Ramos (cell line): ENCODE data around the gene WBP11.
"Not testable (repeated sequence)": the region's sequence is repeated elsewhere in the genome, so short reads cannot be mapped to it uniquely, and the experiment has no call there.

Experiments used
- in situ Hi-C: fragments of 300-500 bp; cut with MboI; formaldehyde crosslinking; loops from one replicate; pipeline ENCODE4 v1.14.3; 2022; ENCODE audit warnings: low sequenced_read_pairs; ENCODE audit not compliant: unreplicated experiment

WBP11 gene

DNA sequence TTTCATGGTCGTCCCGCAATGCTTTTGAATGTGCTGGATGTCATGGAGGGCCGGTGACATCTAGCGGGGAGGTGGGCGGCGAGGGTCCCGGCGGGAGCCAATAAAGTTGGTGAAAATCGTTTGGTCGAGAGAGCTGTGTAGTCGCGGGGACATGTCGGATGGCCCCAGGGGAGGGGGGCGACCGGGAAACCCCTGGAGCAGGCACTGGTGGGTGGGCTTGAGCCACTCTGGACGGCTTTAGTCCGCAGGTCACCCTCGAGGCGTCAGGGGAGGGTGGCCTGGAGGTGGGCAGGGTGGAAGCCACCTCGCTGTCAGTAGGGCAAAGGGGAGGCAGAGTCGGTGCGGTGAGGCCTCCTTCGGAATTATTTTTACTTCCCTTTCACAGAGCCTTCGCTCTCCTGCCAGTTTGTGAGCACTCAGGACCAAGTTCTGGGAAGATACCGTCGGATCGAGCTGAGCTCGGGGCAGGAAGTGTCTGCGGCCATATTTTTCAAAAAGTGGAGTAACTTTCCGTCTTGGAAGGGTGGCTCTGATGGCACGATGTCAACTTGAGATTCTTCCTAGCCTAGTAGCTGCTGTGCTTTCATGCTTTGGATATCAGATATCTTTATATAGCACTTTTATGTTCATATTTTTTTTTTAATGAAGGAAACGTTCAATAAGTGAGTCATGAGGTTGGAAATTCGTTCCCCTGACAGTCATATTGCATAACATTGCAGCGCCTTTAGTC lies 28.2 kb downstream of the WBP11 start:
- in situ Hi-C loops, result no loop called here

GRCh38 chr12:14774074-14774905 lies 29.0 kb downstream of the WBP11 start:
- in situ Hi-C loops, result no loop called here

DNA sequence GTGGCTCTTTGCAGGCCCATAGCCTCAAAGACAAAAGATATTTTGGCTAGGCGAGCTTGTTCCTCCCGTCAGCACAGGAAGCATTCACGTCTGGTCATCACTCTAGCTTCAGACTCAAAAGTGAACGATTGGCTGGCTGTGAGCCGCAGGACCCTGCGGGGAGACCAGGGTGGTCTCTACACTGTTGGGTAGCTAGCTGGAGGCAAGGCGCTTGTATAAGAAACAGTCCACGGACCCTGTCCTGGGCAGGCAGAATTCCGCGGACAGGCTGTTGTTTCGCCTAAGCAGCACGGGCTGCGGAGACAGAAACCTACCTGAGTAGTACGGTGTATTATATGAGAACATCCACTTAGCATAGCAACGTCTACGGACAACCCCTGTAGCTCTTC lies 29.6 kb downstream of the WBP11 start:
- in situ Hi-C loops, result no loop called here

GRCh38 chr12:14772946-14773345 lies 30.3 kb downstream of the WBP11 start:
- in situ Hi-C loops, result no loop called here

DNA sequence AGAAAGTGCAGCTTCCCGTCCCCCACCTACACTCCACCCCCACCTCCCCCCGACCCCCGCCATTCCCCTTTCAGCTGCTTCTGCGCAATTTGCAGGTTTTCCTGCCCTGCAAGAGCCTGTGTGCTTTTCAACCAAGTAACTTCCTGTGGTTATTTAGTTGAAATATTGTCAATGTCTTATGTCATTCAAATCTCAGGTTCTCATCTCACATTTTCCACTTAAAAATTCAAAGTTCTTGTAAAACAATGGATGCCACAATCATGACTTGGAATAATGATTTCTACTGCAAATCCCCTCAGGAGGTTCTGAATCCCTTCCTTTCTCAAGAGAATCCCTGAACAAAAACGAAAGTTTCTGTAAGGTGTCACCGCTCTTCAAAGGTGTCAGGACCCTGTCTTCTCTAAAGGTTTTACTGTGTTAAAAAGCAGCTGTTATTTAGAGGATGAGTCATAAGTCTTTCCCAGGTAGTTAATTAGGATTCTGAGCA lies 31.6 kb downstream of the WBP11 start:
- in situ Hi-C loops, result no loop called here

- in situ Hi-C loops, result no loop called here
Observed at GRCh38 chr12:14770496-14771461, 32.5 kb downstream of the WBP11 start.

DNA sequence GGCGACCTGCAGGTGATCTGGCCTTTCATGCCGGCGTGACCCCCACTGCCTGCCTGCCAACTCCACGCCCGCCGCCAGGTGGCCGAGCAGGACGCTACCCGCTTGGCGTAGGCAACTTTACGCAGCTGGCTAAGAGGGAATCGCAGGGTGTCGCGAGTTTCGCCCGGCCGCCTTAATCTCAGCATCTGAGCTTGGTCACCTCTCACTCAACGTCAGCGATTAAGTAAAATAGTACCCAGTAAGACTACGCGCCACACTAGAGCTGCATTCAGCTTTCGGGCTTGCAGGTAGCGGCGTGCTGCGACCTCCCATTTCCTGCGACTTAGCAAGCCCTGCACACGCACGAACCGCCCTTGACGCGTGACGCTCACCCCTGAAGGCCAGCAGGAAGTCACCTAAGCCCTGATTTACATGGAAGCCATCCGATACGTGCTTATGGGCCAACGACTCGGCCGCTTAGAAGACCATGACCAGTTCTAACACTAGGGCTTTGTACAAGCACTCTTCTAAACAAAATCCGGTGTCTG lies 33.2 kb downstream of the WBP11 start:
- in situ Hi-C loops, result no loop called here

- in situ Hi-C loops, result no loop called here
Observed at GRCh38 chr12:14769466-14769968, 33.8 kb downstream of the WBP11 start.

- in situ Hi-C loops, result no loop called here
Observed at GRCh38 chr12:14768823-14769405, 34.4 kb downstream of the WBP11 start.

DNA sequence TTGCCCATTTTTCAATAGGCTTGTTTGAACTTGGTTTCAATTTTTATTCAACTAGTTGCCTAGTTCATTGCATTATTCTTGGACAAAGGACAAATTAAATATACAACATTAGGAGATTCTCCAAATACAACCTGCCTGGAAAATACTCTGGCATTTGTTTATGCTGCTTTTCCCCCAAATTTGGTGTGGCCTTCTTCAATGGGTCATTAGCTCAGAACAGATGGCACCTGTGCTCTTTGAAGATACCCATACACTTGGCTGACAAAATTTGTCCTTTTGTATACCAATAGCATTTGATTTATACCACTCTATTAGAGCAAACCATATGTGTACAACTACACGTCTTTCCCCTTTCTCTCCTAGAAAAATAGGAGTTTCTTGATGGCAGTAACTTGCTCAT lies 35.7 kb downstream of the WBP11 start:
- in situ Hi-C loops, result no loop called here

- in situ Hi-C loops, result no loop called here
Observed at GRCh38 chr12:14766649-14767215, 36.5 kb downstream of the WBP11 start.

DNA sequence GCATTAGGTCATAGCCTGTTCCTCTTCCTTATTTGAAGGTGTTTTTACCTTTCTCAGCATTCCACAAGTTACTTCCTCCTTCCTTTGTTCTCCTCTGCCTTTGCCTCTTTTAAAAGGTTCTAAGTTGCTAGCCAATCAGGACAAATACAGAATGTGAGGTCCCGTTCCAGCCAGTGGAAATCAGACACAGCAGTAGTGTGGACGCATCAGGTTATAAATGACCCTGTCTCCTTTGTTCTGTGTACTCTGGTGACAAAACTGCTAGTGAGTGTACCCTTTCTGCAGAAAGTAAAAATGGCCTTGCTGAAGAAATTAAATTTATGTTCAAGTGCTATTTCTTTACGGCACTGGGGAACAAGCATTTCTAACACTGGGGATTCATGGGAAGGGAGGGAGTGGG lies 37.3 kb downstream of the WBP11 start:
- in situ Hi-C loops, result not testable (repeated sequence)

- in situ Hi-C loops, result no loop called here
Observed at GRCh38 chr12:14765398-14765797, 37.9 kb downstream of the WBP11 start.

GRCh38 chr12:14759711-14760280 lies 43.5 kb downstream of the WBP11 start:
- in situ Hi-C loops, result not testable (repeated sequence)

DNA sequence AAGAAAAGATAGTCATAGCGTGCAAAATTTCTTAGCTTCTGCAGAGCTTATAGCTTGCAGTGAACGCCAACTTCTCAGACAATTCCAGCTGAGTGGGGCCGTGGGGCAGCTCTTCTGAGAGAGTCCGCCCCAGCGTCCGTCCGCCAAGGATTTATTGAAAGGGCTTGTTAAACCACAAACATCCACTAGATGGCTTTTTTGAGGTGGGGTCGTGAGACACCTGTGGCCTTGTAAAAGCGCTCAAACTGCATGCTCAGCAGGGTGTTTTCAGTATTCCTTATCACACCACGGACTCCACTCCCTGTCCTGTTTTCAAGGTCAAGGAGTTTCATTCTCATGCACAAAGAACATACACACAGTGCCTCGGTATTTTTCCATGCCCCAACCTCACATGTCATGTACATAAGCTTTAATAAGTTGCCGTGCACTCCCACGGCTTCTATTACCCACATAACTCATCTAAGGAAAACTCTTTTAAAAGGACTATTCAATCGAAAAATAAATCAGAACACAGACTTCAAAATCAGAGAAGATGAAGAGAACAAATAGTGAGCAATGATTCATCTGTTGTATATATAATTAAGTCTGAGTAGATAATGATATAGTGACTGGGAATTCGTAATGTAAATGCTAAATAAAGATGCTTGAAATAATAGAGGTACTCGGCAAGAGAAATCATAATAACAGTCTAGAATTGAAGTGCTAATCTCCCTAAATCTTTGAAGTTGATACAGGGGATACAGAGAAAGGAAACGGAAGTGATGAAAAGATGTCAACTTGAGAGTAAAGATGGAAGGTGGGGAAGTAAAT lies 46.7 kb downstream of the WBP11 start:
- in situ Hi-C loops, result no loop called here

- in situ Hi-C loops, result no loop called here
Observed at GRCh38 chr12:14751986-14752385, 51.3 kb downstream of the WBP11 start.

GRCh38 chr12:14743061-14743460 lies 60.2 kb downstream of the WBP11 start:
- in situ Hi-C loops, result loop anchor here (25.0 kb wide), 1 partner anchor 519 kb away; no protein-coding TSS in a partner anchor

- in situ Hi-C loops, result loop anchor here (25.0 kb wide), 1 partner anchor 520 kb away; no protein-coding TSS in a partner anchor
Observed at GRCh38 chr12:14741942-14742341, 61.3 kb downstream of the WBP11 start.
